ENCODE results near the gene MYCN.

The MYCN gene

GRCh38 chr2:15937882-15938802, 2.2 kb upstream of the MYCN start:
- no peak overlapping the region for H3K4me3 ChIP-seq (ENCODE audit: low read length)
- TF ChIP-seq CTCF (conservative IDR thresholded peaks at IDR 0.05; ENCODE audit: low read depth, low read length): no peak
- no peak for DNase-seq (ENCODE audit: low read depth)

DNA sequence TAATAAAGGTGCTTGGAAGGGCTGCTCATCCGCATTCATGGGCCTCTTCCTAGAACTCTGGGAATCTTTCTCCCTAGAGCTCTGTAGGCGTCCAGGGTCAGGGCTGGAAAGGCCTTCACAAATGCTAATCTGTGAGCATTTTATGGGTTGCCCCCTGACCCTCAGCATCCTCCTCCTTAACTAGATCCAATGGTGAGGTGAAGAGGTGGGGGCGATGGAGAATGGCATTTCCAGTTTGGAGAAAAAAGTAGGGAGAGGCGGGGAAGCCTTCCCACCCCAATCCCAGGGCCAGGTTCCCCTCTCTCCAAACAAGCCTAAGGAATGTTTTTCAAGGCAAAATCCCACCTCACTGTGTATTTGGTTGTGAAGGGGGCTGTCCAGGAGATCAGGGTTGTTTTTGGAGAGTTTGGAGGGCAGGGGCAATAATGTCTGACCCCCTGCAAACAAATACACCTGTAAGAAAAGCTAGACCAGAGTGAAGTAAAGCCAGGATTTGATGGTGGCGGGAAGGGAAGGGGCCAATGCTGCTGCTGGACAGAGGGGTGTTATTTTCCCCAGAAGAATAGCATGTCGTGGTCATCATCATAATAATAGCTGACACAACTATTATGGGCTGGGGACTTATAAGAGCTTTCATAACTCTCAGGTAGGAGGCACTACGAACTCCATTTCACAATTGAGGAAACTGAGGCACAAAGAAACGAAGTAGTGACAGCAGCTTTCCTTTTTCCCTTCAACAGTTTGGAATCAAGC, 1.4 kb upstream of the MYCN start:
- H3K4me3 ChIP-seq (ENCODE audit: low read length): no peak overlapping the region
- no peak for TF ChIP-seq CTCF (conservative IDR thresholded peaks at IDR 0.05; ENCODE audit: low read depth, low read length)
- DNase-seq (ENCODE audit: low read depth): no peak

- TF ChIP-seq CTCF (conservative IDR thresholded peaks at IDR 0.05; ENCODE audit: low read depth, low read length): no peak
- no peak for DNase-seq (ENCODE audit: low read depth)
- no peak overlapping the region for H3K4me3 ChIP-seq (ENCODE audit: low read length)
Observed at GRCh38 chr2:15939556-15939853, 845 bp upstream of the MYCN start.

GRCh38 chr2:15940661-15941480, 521 bp downstream of the MYCN start:
- no peak for DNase-seq (ENCODE audit: low read depth)
- TF ChIP-seq CTCF (conservative IDR thresholded peaks at IDR 0.05; ENCODE audit: low read depth, low read length): no peak
- peak overlapping the region; percentile 60 for H3K4me3 ChIP-seq (ENCODE audit: low read length)

- no peak for DNase-seq (ENCODE audit: low read depth)
- TF ChIP-seq CTCF (conservative IDR thresholded peaks at IDR 0.05; ENCODE audit: low read depth, low read length): no peak
- peak overlapping the region; percentile 60 for H3K4me3 ChIP-seq (ENCODE audit: low read length)
Observed at GRCh38 chr2:15941481-15941850, 1.1 kb downstream of the MYCN start.

DNA sequence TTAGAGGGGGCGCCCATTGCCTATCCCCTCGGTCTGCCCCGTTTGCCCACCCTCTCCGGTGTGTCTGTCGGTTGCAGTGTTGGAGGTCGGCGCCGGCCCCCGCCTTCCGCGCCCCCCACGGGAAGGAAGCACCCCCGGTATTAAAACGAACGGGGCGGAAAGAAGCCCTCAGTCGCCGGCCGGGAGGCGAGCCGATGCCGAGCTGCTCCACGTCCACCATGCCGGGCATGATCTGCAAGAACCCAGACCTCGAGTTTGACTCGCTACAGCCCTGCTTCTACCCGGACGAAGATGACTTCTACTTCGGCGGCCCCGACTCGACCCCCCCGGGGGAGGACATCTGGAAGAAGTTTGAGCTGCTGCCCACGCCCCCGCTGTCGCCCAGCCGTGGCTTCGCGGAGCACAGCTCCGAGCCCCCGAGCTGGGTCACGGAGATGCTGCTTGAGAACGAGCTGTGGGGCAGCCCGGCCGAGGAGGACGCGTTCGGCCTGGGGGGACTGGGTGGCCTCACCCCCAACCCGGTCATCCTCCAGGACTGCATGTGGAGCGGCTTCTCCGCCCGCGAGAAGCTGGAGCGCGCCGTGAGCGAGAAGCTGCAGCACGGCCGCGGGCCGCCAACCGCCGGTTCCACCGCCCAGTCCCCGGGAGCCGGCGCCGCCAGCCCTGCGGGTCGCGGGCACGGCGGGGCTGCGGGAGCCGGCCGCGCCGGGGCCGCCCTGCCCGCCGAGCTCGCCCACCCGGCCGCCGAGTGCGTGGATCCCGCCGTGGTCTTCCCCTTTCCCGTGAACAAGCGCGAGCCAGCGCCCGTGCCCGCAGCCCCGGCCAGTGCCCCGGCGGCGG, 1.7 kb downstream of the MYCN start:
- no peak for TF ChIP-seq CTCF (conservative IDR thresholded peaks at IDR 0.05; ENCODE audit: low read depth, low read length)
- no peak for DNase-seq (ENCODE audit: low read depth)
- peak overlapping the region; percentile 60 for H3K4me3 ChIP-seq (ENCODE audit: low read length)

Data from retinal pigment epithelial cell (primary cell).